Measurements from ENCODE around the gene CCDC15. TPM values are rescaled to one million over a fixed set of nuclear protein-coding genes. Genes with fewer than 3 reads are reported as not detected.
A peak's percentile ranks its signal among the peaks of the same experiment; 100 is the strongest.

Gene CCDC15, protein sequence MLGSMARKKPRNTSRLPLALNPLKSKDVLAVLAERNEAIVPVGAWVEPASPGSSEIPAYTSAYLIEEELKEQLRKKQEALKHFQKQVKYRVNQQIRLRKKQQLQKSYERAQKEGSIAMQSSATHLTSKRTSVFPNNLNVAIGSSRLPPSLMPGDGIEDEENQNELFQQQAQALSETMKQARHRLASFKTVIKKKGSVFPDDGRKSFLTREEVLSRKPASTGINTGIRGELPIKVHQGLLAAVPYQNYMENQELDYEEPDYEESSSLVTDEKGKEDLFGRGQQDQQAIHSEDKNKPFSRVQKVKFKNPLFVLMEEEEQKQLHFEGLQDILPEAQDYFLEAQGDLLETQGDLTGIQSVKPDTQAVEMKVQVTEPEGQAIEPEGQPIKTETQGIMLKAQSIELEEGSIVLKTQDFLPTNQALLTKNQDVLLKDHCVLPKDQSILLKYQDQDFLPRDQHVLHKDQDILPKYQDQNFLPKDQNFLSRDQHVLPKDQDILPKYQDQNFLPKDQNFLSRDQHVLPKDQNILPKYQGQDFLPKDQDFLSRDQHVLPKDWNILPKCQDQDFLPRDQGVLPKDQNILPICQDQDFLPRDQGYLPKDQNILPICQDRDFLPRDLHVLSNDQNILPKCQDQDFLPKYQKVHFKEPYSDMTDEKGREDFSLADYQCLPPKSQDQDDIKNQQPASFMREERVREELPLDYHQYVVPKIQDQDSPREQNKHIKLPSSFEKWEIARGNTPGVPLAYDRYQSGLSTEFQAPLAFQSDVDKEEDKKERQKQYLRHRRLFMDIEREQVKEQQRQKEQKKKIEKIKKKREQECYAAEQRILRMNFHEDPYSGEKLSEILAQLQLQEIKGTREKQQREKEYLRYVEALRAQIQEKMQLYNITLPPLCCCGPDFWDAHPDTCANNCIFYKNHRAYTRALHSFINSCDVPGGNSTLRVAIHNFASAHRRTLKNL
- 0.17 and 0.50 TPM in 2 replicates for total RNA-seq

DNA sequence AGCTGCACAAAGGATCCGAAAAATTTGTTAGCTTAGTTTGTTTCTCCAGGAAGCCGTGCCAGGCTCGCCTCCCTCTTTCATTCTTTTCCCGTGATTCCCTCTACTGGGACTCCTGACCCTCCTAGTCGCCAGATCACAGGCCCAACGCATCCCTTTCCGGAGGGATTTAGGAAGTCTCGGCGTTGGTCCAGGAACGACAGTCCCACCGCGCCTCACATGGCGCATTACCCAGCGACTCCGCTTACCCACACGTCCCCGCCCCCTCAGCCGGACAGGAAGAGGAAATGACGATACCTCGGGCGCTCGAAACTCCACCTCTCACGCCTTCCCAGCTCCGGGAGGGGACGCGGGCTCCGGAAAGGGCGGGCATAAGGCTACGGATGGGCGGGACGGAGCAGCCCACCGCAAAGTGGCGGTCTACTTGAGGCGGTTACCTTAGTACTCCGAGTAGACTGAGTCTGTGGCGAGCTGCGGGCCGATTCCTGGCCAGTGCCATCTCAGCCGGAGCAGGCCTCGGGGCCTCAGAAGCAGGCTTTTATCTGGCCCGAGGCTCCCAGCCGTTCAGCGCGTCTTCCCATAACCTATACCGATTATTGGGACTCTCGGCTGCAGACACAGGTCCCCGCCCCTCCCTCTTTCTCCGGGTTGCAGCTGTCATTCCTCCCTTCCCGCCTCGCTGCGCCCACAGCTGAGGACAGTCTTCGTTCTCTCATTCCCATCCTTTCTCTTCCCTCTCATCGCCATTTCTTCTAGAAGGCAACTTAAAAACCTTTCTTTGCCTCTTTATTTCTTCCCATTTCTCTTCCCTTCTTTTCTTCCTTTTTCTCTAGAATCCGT, at the start of gene CCDC15:
Gene CCDC15, plus strand, starts transcription at position 450 of the 837 bp plus-strand sequence. CDS start 531 bp downstream, outside the sequence.
- DNase-seq (ENCODE audit: low read depth) = peak; percentile 93

DNA sequence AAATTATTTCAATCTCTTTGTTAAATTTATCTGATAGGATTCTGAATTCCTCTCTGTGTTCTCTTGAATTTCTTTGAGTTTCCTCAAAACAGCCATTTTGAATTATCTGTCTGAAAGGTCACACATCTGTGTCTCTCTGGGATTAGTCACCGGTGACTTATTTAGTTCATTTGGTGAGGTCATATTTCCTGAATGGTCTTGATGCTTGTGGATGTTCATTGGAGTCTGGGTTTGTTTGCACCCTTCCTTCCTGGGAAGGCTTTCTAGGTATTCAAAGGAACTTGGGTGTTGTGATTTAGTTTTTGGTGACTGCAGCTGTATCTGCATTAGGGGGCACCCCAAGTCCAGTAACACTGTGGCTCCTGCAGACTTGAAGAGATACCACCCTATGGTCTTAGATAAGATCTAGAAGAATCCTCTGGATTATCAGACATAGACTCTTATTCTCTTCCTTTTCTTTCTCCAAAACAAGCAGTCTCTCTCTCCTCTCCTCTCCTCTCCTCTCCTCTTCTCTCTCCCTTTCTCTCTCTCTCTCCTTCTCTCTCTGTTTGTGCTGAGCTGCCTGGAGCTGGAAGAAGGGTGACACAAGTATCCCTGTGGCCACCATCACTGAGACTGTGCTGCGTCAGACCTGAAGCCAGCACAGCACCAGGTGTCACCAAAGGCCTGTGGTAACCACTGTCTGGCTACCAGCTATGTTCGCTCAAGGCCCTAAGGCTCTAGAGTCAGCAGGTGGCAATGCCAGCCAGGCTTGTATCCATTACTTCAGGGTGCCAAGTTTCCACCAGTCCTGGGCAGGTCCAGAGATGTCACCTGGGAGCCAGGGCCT, 38.2 kb upstream of the CCDC15 start:
- no peak for DNase-seq (ENCODE audit: low read depth)

DNA sequence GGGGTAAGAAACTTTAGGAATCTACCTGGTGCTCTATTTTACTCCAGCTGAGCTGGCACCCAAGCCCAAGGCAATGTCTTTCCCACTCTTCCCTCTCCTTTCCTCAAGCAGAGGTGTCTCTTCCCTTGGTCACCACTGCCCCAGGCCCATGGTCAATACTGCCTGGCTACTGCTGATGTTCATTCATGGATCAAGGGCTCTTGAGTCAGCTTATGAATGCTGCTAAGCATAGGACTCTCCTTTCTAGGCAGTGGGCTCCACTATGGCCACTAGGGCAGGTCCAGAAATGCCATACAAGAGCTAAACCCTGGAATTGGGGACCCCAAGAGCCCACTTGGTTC, 37.7 kb upstream of the CCDC15 start:
- DNase-seq (ENCODE audit: low read depth) = no peak

DNA sequence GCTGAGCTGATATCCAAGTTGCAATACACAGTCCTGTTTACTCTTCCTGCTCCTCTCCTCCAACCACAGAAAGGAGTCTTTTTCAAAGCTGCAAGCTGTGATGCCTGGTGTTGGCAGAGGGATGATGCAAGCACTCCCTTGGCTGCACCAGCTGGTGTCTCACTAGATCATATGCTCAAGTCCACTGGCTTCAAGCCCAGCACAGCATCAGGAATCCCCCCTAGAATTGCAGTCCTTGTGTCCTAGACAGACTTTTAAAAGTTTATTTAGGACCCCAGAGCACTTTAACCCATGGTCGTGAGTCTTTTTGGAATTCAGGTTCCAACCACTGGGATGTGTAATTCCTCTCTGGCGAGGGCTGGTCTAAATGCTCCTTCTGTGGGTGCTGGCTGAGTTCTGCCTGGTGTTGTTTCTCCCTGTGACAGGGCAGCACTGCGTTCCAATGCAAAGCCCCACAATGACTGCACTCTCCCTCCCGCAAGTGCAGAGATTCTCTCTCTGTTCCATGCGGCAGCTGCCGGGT, 36.8 kb upstream of the CCDC15 start:
- peak; percentile 4 for DNase-seq (ENCODE audit: low read depth)

DNA sequence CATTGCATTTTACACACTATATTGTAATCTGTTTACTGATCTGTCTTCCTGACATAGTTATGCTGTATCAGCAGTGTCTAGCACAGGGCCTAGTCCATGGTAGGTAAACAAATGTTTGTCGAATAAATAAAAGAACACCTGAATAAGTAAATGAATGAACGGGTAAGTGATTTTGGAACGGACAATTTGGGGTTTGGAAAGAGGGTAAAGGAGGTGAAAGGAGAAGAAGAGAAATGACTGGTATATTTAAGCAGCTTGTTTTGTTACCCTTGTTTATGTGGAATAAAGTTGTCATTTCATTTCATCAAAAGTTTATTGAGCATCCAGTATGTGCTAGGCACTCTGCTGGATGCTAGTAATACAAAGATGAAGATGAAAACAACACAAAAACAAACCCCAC, 35.1 kb upstream of the CCDC15 start, which contains the start of gene HEPN1:
Gene HEPN1, plus strand, starts transcription at position 301 of the 400 bp plus-strand sequence.
- no peak for DNase-seq (ENCODE audit: low read depth)

DNA sequence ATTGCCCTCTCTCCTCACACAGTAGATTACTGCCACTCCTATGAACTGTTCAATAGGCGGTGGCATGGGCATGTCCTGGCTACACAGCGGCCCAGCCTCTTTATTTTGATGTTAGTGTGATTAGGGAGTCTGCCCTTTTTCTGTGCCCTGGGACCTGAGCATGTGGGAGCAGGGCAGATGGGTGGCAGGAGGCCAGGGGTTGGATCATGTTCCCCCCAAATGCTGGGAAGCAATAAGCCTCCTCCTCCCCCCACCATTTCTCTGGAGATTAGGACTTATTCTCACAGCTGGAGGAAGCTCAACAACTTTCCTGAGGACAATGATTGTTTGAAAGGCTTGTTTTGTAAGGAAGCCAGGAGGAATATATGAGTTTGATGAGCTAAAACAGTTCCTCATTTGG, 34.1 kb upstream of the CCDC15 start:
- DNase-seq (ENCODE audit: low read depth) = no peak

DNA sequence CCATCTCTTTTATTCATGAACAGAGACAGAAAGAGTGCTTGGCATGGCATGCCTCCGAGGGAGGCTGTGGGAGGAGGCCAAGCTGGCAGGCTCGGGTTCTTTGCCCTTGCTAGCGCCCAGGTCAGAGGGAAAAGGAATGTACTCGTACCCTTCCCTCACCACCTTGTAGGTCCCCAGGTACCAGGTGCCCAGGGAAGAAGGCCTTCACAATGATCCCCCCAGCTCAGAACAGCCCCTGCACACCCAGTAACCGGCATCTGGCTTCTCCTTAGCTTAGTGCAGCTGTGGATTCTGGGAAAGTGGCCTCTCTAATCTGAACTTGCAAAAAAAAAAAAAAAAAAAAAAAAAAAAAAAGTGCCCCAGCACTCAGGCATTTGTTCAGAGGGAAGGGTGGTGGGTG, 33.6 kb upstream of the CCDC15 start:
- no peak for DNase-seq (ENCODE audit: low read depth)

DNA sequence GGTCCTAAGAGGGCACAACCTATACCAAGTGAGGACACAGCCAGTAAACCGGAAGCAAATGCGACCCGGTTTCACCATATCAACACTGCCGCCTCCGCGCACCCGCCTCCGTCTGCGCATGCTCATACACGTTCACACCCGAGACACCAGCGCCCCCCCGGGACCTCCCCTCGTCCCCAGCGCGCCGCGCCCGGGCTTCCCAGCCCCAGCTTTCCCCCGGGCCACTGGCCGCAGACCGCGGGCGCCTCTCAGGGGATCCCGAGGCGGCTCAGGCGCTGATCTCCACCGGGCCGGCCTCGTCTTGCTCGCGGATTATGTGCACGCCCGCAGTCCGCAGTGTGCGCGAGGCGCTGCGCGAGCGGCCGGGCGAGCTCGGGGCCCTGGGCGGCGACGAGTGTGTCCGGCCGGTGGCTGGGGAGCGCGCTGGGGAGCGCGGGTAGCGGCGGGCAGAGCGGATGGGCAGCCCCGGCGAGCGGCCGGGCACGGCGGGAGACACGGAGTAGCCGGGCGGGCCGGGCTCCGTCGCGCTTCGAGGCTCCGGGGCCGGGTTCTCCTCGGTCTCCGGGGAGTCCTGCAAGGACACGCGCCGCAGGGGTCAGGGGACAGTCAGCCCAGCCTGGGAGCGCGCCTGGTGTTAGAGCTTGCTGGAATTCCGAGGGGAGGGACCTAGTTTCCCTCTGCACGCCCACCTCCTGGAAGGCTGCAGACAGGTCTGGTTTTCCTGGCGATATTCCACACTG, 33.0 kb upstream of the CCDC15 start:
- peak; percentile 26 for DNase-seq (ENCODE audit: low read depth)

DNA sequence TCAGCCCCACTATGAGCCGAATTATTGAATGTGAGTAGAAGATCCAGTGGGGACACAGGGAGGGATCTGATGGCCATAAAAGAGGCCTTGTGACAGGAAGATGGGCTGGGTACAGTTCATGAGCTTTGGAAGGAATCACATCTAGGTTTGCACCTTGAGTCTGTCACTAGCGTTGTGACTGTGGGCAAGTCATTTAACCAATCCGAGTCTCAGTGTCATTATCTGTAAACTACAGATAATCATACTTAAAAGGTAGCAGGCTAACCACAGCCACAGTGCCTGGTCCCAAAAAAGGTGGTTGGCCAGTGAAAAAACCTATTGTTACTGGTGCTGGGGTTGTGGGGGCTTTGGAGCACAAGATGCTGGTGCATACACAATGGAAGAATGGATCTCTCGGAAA, 31.2 kb upstream of the CCDC15 start:
- DNase-seq (ENCODE audit: low read depth) = no peak

DNA sequence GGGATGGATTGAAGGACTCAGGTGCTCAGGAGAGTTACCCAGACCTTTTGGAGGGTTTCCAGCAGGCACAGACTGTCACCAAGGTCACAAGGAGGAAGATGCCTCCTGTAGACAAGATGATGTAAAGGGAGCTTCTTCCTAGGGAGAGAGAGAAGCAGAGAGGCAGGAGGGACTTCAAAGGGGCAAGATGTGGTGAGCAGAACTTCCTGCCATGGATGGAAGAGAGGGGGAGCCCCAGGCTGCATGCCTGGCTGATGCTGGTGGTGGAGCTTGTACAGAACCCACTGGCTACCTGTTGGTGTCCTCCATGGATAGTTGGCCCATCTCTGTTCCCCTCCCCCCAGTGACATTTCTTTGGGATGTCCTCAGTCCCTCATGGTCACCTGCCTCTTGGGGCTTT, 30.7 kb upstream of the CCDC15 start:
- no peak for DNase-seq (ENCODE audit: low read depth)

DNA sequence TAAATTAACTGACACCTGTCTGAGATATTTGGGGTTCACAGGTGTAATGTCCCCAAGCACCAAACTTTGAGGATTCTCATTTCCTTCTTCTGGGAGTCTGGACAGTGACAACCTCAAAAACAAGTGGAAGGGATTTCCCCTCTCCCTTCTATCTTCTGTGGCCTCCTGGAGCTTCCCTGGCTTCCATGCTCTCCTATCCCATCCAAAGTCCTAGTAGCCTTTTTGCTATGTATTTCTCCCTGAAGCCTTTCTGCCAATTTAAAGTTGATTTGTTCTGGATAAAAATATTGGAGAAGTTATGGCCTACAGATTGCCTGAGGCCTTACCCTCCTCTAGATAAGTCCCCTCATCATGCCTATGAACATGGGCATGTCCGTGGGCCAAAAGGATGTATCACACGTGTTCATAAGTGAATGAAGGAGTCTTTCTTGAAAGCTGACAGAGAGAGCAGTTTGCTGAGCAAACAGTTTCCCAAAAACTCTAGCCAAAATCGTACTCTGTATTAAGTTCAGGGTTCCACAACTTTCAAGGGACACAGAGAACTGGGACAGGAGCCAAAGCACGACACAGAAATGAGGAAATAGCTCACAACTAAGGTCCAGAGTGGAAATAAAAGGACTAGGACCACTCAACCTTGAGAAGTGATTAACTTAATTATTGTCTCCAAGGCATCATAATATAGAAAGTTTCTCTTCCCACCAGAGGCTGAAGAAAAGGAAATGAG, 24.9 kb upstream of the CCDC15 start:
- DNase-seq (ENCODE audit: low read depth) = peak; percentile 4

DNA sequence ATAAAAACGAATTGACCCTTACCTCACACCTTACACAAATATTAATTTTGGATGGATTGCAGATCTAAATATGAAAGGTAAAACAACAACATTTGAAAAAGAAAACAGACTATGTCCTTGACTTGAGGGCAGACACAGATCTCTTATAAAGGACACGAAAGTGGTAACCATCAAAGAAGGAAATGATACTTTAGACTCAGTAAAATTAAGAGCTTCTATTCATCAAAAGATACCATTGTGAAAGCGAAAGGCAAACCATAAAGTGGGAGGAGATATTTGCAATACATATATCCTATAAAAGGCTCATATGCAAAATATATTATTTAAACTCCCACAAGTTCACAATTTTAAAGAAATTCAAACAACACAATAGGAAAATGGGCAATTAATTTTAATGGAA, 23.2 kb upstream of the CCDC15 start:
- DNase-seq (ENCODE audit: low read depth) = no peak

DNA sequence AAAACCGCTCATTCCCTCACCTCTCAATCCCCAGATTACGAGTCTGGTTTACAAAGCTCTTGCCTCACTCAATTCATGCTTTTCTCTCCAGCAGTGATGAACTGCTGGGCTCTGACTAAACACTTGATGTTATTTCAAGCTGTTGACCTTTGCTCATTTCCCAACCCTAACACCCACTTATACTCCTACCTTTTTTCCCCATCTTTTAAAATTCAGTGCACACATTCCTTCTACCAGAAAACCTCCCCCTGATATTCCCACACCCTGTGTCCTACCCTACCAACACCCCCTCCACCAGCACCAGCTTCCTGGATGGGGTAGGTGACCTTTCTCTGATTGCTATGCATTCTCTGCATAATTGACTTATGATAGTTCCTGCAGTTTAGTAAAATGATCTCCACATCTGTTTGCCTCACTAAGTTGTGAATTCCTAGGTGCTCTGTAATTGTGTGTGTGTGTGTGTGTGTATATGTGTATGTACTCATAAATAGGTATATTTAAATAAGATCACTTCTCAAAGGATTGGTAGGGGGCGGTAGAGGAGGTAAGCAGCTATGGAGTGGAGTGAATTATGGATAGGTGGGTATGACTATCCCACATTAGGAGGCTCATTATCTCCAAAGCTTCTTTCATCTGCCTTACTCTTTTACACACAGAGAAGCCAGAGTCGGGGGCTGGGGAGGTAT, 19.0 kb upstream of the CCDC15 start:
- DNase-seq (ENCODE audit: low read depth) = peak; percentile 87

DNA sequence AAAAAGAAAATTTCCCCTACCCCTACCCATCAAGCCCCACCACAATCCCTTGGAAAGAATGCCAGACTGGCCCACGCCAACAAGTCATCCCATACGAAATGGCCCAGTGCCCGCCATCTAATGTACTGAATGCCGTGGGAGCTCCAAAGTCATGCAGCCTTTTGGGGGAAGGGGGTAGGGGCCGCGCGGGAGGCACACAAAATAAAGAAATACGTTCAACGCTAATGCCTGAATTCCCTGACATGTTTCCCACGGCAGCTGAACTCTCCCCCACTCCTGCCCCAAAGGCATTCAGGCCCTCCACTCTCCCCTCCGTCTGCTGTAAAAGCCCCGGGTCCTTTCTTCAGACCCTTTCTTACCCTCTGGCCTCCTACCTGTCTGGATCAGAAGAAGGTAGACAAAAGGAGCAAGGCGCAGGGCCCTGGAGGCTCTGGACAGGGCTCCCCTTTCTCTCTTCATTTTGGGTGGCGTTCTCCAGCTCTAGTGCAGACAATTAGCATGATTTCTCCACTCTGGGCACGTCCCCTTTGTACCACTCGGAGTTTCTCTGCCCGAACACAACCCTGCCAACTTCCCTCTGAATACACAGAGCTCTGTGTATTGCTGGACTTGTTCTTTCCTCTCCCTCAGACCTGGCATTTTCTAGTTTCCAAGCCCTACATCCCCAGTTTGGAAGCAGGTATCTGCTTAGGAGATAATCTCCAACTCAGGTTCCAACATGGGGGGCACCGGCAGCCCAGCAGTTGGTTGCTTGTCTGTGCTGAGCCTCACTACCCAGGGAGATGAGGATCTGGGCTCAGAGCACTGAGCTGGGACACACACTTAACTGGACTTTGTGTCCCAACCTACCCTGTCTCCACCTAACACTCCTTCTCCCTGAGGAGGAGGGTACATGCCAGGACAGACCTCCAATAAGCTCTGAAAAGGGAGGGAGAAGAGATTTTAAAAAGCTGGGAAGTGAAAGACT, 18.2 kb upstream of the CCDC15 start, which contains the start of gene HEPACAM:
Gene HEPACAM, minus strand, starts transcription at position 500 of the 967 bp plus-strand sequence. Its CDS starts 41 bp downstream, at position 459.
- no peak for DNase-seq (ENCODE audit: low read depth)

DNA sequence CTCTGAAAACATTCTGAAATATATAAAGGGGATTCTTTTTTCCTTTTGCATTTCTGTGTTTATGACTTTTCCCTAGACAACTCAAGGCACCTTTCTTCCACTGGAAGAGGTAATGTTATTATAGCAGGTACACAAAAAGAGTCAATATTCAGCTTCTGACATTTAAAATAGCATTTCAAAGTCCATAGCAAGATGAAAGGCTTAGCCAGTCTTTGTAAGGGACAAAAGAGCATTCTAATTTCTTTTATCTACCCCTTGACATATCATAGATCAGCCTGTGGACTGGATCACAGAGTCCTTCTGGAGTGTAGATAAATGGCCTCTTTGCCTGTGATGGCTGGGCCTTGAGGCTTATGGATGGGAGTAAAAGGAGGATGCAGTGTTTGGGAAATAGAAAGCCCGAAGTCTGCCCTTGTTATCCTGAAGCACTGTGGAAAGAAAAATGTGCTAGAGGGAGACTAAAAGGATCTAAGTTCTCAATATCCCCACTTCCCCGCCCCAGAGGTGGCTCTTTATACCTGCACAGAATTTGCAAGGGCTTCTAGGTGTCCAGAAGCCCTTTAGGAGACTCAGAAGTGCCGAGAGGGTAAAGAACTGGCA, 16.6 kb upstream of the CCDC15 start:
- no peak for DNase-seq (ENCODE audit: low read depth)

DNA sequence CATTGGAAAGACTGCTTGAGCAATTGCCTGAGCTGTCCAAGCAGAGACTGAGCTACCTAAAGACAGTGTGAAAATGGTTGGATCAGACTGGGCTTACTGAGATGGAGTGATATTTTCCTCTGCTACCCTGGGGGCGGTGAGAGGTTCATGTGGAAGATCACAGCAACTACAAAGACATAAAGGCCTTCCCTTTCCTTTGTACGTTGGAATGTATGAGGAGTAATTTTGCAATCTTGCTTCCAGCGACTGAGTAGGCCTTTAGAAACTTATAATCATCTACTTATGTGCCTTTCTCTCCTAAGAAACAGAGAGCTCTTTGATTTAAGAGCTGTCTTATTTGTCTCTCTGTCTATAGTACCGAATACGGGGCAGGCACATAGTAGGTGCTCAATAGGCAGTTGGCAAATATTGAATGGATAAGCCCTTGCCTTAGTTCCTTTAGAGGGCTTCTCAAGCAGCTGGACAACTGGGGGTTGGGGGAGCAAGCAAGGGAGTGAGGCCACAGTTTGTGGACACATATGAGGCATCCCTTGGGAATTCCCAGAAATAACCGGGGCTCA, 15.7 kb upstream of the CCDC15 start:
- no peak for DNase-seq (ENCODE audit: low read depth)

DNA sequence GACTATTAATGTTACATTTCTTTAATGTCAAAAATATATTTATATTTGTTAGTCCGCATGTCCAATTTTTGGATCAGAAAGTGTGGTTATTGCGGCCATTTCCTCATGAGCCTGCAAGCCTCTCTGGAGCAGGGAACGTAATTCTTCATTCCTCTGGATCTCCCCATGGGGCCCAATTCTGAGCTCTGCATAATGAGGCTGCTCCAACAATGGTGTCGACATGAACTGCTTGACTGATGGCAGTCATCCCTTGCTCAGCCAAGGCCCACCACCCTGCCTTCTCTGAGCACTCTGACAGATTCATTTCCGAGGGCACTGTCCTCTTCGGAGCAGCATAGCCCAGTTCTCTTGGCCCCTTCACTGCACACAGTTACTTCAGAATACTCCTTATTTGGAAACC, 15.0 kb upstream of the CCDC15 start:
- no peak for DNase-seq (ENCODE audit: low read depth)
